ENCODE data around the gene PLEKHN1.
A peak's percentile ranks its signal among the peaks of the same experiment; 100 is the strongest.

The PLEKHN1 gene

DNA sequence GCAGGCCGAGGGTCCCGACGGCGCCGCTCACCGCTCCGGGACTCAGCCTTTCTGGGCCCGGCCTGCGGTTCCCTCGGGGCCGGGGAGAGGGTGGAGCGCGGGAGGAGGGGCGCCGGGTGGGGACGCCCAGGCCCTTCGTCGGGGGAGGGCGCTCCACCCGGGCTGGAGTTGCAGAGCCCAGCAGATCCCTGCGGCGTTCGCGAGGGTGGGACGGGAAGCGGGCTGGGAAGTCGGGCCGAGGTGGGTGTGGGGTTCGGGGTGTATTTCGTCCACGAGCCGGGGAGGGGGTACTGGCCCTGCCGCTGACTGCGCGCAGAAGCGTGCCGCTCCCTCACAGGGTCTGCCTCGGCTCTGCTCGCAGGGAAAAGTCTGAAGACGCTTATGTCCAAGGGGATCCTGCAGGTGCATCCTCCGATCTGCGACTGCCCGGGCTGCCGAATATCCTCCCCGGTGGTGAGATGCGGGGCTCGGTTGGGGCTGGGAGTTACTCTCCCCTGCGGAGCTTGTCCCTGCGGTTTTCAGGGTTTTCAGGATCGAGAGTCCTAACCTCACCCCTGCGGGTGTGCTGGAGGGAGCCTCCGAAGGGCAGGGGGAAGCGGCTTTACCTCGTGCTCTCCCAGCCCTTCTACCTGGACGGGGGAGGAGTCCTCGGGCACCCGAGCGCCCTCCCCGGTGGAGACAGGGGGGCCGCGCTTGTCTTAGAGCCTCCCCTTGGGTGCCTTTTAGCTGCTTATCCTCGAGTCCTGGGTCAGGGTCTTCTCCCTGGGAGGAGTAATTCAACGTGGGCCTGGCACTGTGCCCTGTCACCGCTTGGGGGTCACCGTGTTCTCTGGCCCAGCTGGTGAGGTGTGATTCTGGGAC lies 40.5 kb upstream of the PLEKHN1 start:
- no peak for DNase-seq (ENCODE audit: low read depth, low spot score)
- H3K4me3 ChIP-seq (ENCODE audit: insufficient read length, low read depth) = peak overlapping the region; percentile 51

DNA sequence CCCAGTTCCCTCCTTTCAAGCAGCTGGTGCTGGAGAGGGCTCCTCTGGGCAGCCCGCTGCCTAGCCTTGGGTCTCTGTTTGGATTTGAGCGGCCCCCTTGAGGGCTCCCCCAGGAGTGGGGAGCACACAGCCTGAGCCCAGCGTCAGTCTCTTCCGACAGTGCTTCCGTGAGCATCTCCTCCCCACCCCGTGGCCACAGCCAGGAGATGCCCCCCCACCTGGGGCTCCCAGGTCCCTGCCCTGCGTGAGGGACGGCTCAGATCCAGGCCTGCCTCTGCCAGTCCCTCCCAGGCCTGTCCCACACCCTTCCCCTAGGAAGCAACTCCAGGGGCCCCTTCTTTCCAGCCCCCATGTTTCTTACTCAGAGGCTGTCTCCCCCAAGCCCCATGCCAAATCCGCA lies 39.0 kb upstream of the PLEKHN1 start:
- Histone ChIP-seq H3K27me3 (ENCODE audit: insufficient read depth, insufficient read length) (peaks cover 80% of the 10 kb centered on the region), H3K4me1 (ENCODE audit: insufficient read depth, insufficient read length) (peaks cover 15% of the 10 kb centered on the region), H3K36me3 (ENCODE audit: insufficient read depth, insufficient read length, low read length) (no peaks in the 10 kb centered on the region), H3K9ac (ENCODE audit: insufficient read length, low read depth) (no peak overlapping the region), H3K4me3 (ENCODE audit: insufficient read length, low read depth) (no peak overlapping the region), H3K9me3 (ENCODE audit: insufficient read depth, low read length) (no peaks in the 10 kb centered on the region)
- TF ChIP-seq ZNF274 (IDR thresholded peaks at IDR 0.05; ENCODE audit: low read depth, low read length) (no peak), YY1 (IDR thresholded peaks at IDR 0.05; ENCODE audit: insufficient read depth, insufficient read length) (no peak), SUZ12 (IDR thresholded peaks at IDR 0.05; ENCODE audit: extremely low read depth, insufficient read depth, insufficient read length) (no peak)
- no peak for DNase-seq (ENCODE audit: low read depth, low spot score)

More for the DNA sequence above, 40.5 kb upstream of the PLEKHN1 start:
- no peaks in the 10 kb centered on the region for H3K9me3 ChIP-seq (ENCODE audit: insufficient read depth, low read length)
- TF ChIP-seq SUZ12 (IDR thresholded peaks at IDR 0.05; ENCODE audit: extremely low read depth, insufficient read depth, insufficient read length) (peak; percentile 66), YY1 (IDR thresholded peaks at IDR 0.05; ENCODE audit: insufficient read depth, insufficient read length) (no peak)
- H3K9ac ChIP-seq (ENCODE audit: insufficient read length, low read depth) = peak overlapping the region; percentile 16
- H3K36me3 ChIP-seq (ENCODE audit: insufficient read depth, insufficient read length, low read length) = no peaks in the 10 kb centered on the region
- H3K4me1 ChIP-seq (ENCODE audit: insufficient read depth, insufficient read length) = peaks cover 19% of the 10 kb centered on the region
- peaks cover 89% of the 10 kb centered on the region for H3K27me3 ChIP-seq (ENCODE audit: insufficient read depth, insufficient read length)

- H3K4me3 ChIP-seq (ENCODE audit: insufficient read length, low read depth) = no peak overlapping the region
- peaks cover 79% of the 10 kb centered on the region for H3K27me3 ChIP-seq (ENCODE audit: insufficient read depth, insufficient read length)
- H3K9ac ChIP-seq (ENCODE audit: insufficient read length, low read depth) = no peak overlapping the region
- H3K9me3 ChIP-seq (ENCODE audit: insufficient read depth, low read length) = no peaks in the 10 kb centered on the region
- H3K36me3 ChIP-seq (ENCODE audit: insufficient read depth, insufficient read length, low read length) = no peaks in the 10 kb centered on the region
- no peak for TF ChIP-seq ZNF274 (IDR thresholded peaks at IDR 0.05; ENCODE audit: low read depth, low read length)
- no peak for TF ChIP-seq SUZ12 (IDR thresholded peaks at IDR 0.05; ENCODE audit: extremely low read depth, insufficient read depth, insufficient read length)
- no peak for TF ChIP-seq YY1 (IDR thresholded peaks at IDR 0.05; ENCODE audit: insufficient read depth, insufficient read length)
- peaks cover 15% of the 10 kb centered on the region for H3K4me1 ChIP-seq (ENCODE audit: insufficient read depth, insufficient read length)
- DNase-seq (ENCODE audit: low read depth, low spot score) = no peak
Measured at GRCh38 chr1:927748-928147, 38.5 kb upstream of the PLEKHN1 start.

DNA sequence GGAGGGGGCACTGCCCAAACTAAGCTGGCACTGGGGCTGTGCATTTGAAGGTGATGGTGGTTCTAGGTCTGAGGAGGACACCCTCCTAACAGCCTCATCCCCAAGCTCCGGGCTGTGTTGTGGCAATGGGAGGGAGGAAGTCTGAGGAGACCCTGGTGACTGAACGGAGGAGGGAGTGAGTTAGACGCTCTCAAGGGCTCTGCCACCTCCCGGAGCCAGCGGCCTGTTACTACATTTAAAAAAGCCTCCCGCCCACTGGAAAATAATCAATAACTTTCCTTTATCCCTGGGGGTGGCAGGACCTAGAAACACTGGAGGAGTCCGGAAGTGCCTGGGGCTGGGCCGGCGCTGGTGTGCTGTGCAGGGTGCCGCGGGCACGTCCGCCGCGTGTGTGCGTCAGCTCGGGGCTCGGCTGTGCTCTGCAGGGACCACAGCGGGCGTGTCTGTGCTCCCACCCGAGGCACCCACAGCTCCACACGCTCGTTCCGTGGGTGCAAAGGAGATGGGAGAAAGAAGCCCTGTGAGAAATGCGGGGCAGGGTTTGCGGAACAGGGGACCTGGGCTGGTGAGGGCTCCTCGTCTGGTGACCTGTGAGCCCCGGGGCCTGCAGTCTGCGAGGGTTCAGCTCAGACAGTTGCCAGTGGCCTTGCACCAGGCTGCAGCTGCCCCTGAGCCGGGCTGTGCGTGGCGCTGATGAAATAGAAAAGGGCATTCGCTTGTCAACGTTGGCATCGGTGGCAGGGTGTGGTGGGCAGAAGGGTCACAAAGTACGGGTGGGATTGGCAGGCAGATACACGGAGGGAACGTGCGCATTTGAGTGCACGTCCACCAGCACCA lies 37.2 kb upstream of the PLEKHN1 start:
- Histone ChIP-seq H3K9ac (ENCODE audit: insufficient read length, low read depth) (no peak overlapping the region), H3K27me3 (ENCODE audit: insufficient read depth, insufficient read length) (peaks cover 77% of the 10 kb centered on the region), H3K36me3 (ENCODE audit: insufficient read depth, insufficient read length, low read length) (no peaks in the 10 kb centered on the region), H3K9me3 (ENCODE audit: insufficient read depth, low read length) (no peaks in the 10 kb centered on the region), H3K4me3 (ENCODE audit: insufficient read length, low read depth) (no peak overlapping the region), H3K4me1 (ENCODE audit: insufficient read depth, insufficient read length) (peaks cover 14% of the 10 kb centered on the region)
- no peak for TF ChIP-seq YY1 (IDR thresholded peaks at IDR 0.05; ENCODE audit: insufficient read depth, insufficient read length)
- no peak for TF ChIP-seq ZNF274 (IDR thresholded peaks at IDR 0.05; ENCODE audit: low read depth, low read length)
- no peak for TF ChIP-seq SUZ12 (IDR thresholded peaks at IDR 0.05; ENCODE audit: extremely low read depth, insufficient read depth, insufficient read length)
- no peak for DNase-seq (ENCODE audit: low read depth, low spot score)

GRCh38 chr1:929712-930632 lies 36.3 kb upstream of the PLEKHN1 start:
- DNase-seq (ENCODE audit: low read depth, low spot score) = no peak
- no peaks in the 10 kb centered on the region for H3K36me3 ChIP-seq (ENCODE audit: insufficient read depth, insufficient read length, low read length)
- no peak overlapping the region for H3K9ac ChIP-seq (ENCODE audit: insufficient read length, low read depth)
- peaks cover 70% of the 10 kb centered on the region for H3K27me3 ChIP-seq (ENCODE audit: insufficient read depth, insufficient read length)
- no peaks in the 10 kb centered on the region for H3K9me3 ChIP-seq (ENCODE audit: insufficient read depth, low read length)
- TF ChIP-seq ZNF274 (IDR thresholded peaks at IDR 0.05; ENCODE audit: low read depth, low read length) (no peak), SUZ12 (IDR thresholded peaks at IDR 0.05; ENCODE audit: extremely low read depth, insufficient read depth, insufficient read length) (no peak), YY1 (IDR thresholded peaks at IDR 0.05; ENCODE audit: insufficient read depth, insufficient read length) (no peak)
- no peak overlapping the region for H3K4me3 ChIP-seq (ENCODE audit: insufficient read length, low read depth)
- H3K4me1 ChIP-seq (ENCODE audit: insufficient read depth, insufficient read length) = peaks cover 15% of the 10 kb centered on the region

GRCh38 chr1:930633-931138 lies 35.6 kb upstream of the PLEKHN1 start:
- TF ChIP-seq ZNF274 (IDR thresholded peaks at IDR 0.05; ENCODE audit: low read depth, low read length) = no peak
- TF ChIP-seq SUZ12 (IDR thresholded peaks at IDR 0.05; ENCODE audit: extremely low read depth, insufficient read depth, insufficient read length) = no peak
- no peak for TF ChIP-seq YY1 (IDR thresholded peaks at IDR 0.05; ENCODE audit: insufficient read depth, insufficient read length)
- DNase-seq (ENCODE audit: low read depth, low spot score) = no peak
- Histone ChIP-seq H3K4me3 (ENCODE audit: insufficient read length, low read depth) (no peak overlapping the region), H3K27me3 (ENCODE audit: insufficient read depth, insufficient read length) (peaks cover 69% of the 10 kb centered on the region), H3K9me3 (ENCODE audit: insufficient read depth, low read length) (no peaks in the 10 kb centered on the region), H3K36me3 (ENCODE audit: insufficient read depth, insufficient read length, low read length) (no peaks in the 10 kb centered on the region), H3K4me1 (ENCODE audit: insufficient read depth, insufficient read length) (peaks cover 22% of the 10 kb centered on the region), H3K9ac (ENCODE audit: insufficient read length, low read depth) (no peak overlapping the region)

Data from NT2/D1 (cell line).